GM23338 (cell line): Measurements from ENCODE around the gene LRBA. TPM values are rescaled to one million over a fixed set of nuclear protein-coding genes. Genes with fewer than 3 reads are reported as not detected.
A peak's percentile ranks its signal among the peaks of the same experiment; 100 is the strongest.

Source experiments
- ATAC-seq: fragments of 200-7000 bp; cut with Tn5 transposase; 3 replicates; pipeline ENCODE4 v1.9.1; 2020
- DNase-seq: peaks from one replicate; pipeline ENCODE4 v3.0.0-alpha.2; 2015; ENCODE audit warnings: low spot score
- H2AFZ ChIP-seq: fragments of 200-600 bp; sonication (generic); 2 replicates; pipeline ENCODE4 v1.8.0; 2016; ENCODE audit warnings: antibody characterized with exemption, mild to moderate bottlenecking, moderate library complexity
- H3F3A ChIP-seq: fragments of 200-600 bp; sonication (generic); replicated peaks from 2 replicates; pipeline ENCODE4 v1.8.0; 2017; ENCODE audit warnings: antibody characterized with exemption, mixed run types, low read depth
- H3K27ac ChIP-seq: fragments of 200-600 bp; sonication (generic); 2 replicates; pipeline ENCODE4 v1.6.1; 2016; ENCODE audit warnings: low read depth
- H3K27me3 ChIP-seq: fragments of 200-600 bp; sonication (generic); 2 replicates; pipeline ENCODE4 v1.8.0; 2016; ENCODE audit warnings: mild to moderate bottlenecking, mixed run types, moderate library complexity; ENCODE audit not compliant: insufficient read depth
- H3K36me3 ChIP-seq: fragments of 200-600 bp; sonication (generic); 2 replicates; pipeline ENCODE4 v1.8.0; 2016; ENCODE audit warnings: mild to moderate bottlenecking; ENCODE audit not compliant: insufficient read depth
- H3K4me1 ChIP-seq: fragments of 200-600 bp; sonication (generic); 2 replicates; pipeline ENCODE4 v1.8.0; 2016; ENCODE audit warnings: mild to moderate bottlenecking, moderate library complexity; ENCODE audit not compliant: insufficient read depth
- H3K4me2 ChIP-seq: fragments of 200-600 bp; sonication (generic); 2 replicates; pipeline ENCODE4 v1.7.1; 2017; ENCODE audit warnings: mixed run types
- H3K4me3 ChIP-seq: fragments of 200-600 bp; sonication (generic); 2 replicates; pipeline ENCODE4 v1.6.1; 2016; ENCODE audit warnings: mixed run types
- H3K79me2 ChIP-seq: fragments of 200-600 bp; sonication (generic); replicated peaks from 2 replicates; pipeline ENCODE4 v1.8.0; 2017; ENCODE audit warnings: mild to moderate bottlenecking; ENCODE audit not compliant: insufficient read depth
- H3K9me2 ChIP-seq: fragments of 200-600 bp; sonication (generic); 2 replicates; pipeline ENCODE4 v1.8.0; 2017; ENCODE audit not compliant: insufficient read depth
- H4K20me1 ChIP-seq: fragments of 200-600 bp; sonication (generic); replicated peaks from 2 replicates; pipeline ENCODE4 v1.8.0; 2017; ENCODE audit warnings: mild to moderate bottlenecking; ENCODE audit not compliant: insufficient read depth
- H3K27ac Mint-ChIP-seq: 2 replicates; pipeline ENCODE4 v1.8.0; 2020; ENCODE audit warnings: inconsistent platforms, mild to moderate bottlenecking, moderate library complexity, mixed read lengths
- H3K27me3 Mint-ChIP-seq: 3 replicates; pipeline ENCODE4 v1.8.0; 2022; ENCODE audit warnings: low read depth, mild to moderate bottlenecking, moderate library complexity, mixed read lengths, inconsistent platforms; ENCODE audit not compliant: insufficient read depth, poor library complexity
- H3K36me3 Mint-ChIP-seq: 3 replicates; pipeline ENCODE4 v1.8.0; 2021; ENCODE audit warnings: low read depth, mild to moderate bottlenecking, inconsistent platforms, moderate library complexity, mixed read lengths
- H3K4me1 Mint-ChIP-seq: 3 replicates; pipeline ENCODE4 v1.8.0; 2020; ENCODE audit warnings: mild to moderate bottlenecking, inconsistent platforms, mixed read lengths
- H3K4me3 Mint-ChIP-seq: 3 replicates; pipeline ENCODE4 v1.8.0; 2021; ENCODE audit warnings: moderate library complexity, mild to moderate bottlenecking, inconsistent platforms, mixed read lengths
- H3K9me3 Mint-ChIP-seq: 3 replicates; pipeline ENCODE4 v1.8.0; 2020; ENCODE audit warnings: moderate library complexity, mild to moderate bottlenecking, inconsistent platforms, mixed read lengths
- ETS1 ChIP-seq: IDR thresholded peaks from 2 replicates; pipeline ENCODE4 v1.6.1; 2016; ENCODE audit warnings: antibody characterized with exemption
- EZH2phosphoT487 ChIP-seq: fragments of 200-600 bp; sonication (generic); IDR thresholded peaks from one replicate; pipeline ENCODE4 v1.8.1; 2018; ENCODE audit warnings: antibody characterized with exemption; ENCODE audit not compliant: unreplicated experiment
- JUNB ChIP-seq: IDR thresholded peaks from one replicate; pipeline ENCODE4 v1.6.1; 2016; ENCODE audit warnings: antibody characterized with exemption; ENCODE audit not compliant: unreplicated experiment
- NANOG ChIP-seq: IDR thresholded peaks from 2 replicates; pipeline ENCODE4 v1.6.1; 2016; ENCODE audit warnings: antibody characterized with exemption, borderline replicate concordance
- POLR2AphosphoS5 ChIP-seq: IDR thresholded peaks from 2 replicates; pipeline ENCODE4 v1.6.1; 2016; ENCODE audit warnings: antibody characterized with exemption, low read depth
- STAT1 ChIP-seq: IDR thresholded peaks from one replicate; pipeline ENCODE4 v1.6.1; 2016; ENCODE audit warnings: antibody characterized with exemption; ENCODE audit not compliant: unreplicated experiment
- polyA plus RNA-seq: library from polyadenylated mRNA; unstranded; fragments of >200 nt; fragmentation: Nextera tagmentation; extraction: Ambion mirVana; gene quantifications from 2 replicates; pipeline ENCODE4 v1.2.1, GENCODE V29; 2016
- total RNA-seq: library from RNA; depleted of rRNA; stranded (reverse); fragments of >200 nt; shearing (Covaris generic); gene quantifications from 2 replicates; pipeline ENCODE4 v1.2.3, GENCODE V29; 2014
- TF ChIP-seq, protein P1 (sequence below): IDR thresholded peaks from one replicate; pipeline ENCODE4 v1.6.1; 2018; ENCODE audit warnings: antibody characterized with exemption; ENCODE audit not compliant: unreplicated experiment
- TF ChIP-seq, protein P2 (sequence below): fragments of 250-450 bp; sonication (Bioruptor Pico); IDR thresholded peaks from 2 replicates; pipeline ENCODE4 v1.5.0; 2020; ENCODE audit warnings: mild to moderate bottlenecking, moderate library complexity

LRBA gene
- total and polyA plus RNA-seq, 2 experiments from 2014 or later = 23.3 to 126 TPM

DNA sequence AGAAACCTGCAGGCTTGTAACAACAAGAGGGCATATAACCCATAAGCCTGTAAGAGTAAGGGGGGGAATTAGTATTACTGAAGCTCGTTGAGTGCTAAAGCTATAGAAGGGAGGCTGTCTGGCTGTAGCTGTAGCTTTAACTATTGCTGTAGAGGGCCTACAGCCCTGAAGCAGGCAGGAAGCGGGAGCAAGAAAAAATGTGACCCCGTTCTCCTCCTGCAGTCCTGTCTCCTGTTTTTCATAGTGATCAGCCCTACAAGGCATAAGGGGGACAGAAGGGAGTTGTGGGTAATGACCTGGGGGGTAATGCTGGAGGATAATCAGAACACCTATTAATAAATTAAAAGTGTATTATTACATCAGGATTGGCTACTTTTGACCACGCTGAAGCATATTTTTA, 640.1 kb downstream of the LRBA start:
- H3K79me2 ChIP-seq = no peaks in the 10 kb centered on the region
- TF ChIP-seq EZH2phosphoT487 (no peak), NANOG (no peak), STAT1 (no peak), ETS1 (no peak), JUNB (no peak), POLR2AphosphoS5 (no peak)
- TF ChIP-seq, protein P1, sequence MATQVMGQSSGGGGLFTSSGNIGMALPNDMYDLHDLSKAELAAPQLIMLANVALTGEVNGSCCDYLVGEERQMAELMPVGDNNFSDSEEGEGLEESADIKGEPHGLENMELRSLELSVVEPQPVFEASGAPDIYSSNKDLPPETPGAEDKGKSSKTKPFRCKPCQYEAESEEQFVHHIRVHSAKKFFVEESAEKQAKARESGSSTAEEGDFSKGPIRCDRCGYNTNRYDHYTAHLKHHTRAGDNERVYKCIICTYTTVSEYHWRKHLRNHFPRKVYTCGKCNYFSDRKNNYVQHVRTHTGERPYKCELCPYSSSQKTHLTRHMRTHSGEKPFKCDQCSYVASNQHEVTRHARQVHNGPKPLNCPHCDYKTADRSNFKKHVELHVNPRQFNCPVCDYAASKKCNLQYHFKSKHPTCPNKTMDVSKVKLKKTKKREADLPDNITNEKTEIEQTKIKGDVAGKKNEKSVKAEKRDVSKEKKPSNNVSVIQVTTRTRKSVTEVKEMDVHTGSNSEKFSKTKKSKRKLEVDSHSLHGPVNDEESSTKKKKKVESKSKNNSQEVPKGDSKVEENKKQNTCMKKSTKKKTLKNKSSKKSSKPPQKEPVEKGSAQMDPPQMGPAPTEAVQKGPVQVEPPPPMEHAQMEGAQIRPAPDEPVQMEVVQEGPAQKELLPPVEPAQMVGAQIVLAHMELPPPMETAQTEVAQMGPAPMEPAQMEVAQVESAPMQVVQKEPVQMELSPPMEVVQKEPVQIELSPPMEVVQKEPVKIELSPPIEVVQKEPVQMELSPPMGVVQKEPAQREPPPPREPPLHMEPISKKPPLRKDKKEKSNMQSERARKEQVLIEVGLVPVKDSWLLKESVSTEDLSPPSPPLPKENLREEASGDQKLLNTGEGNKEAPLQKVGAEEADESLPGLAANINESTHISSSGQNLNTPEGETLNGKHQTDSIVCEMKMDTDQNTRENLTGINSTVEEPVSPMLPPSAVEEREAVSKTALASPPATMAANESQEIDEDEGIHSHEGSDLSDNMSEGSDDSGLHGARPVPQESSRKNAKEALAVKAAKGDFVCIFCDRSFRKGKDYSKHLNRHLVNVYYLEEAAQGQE = no peak
- TF ChIP-seq, protein P2, sequence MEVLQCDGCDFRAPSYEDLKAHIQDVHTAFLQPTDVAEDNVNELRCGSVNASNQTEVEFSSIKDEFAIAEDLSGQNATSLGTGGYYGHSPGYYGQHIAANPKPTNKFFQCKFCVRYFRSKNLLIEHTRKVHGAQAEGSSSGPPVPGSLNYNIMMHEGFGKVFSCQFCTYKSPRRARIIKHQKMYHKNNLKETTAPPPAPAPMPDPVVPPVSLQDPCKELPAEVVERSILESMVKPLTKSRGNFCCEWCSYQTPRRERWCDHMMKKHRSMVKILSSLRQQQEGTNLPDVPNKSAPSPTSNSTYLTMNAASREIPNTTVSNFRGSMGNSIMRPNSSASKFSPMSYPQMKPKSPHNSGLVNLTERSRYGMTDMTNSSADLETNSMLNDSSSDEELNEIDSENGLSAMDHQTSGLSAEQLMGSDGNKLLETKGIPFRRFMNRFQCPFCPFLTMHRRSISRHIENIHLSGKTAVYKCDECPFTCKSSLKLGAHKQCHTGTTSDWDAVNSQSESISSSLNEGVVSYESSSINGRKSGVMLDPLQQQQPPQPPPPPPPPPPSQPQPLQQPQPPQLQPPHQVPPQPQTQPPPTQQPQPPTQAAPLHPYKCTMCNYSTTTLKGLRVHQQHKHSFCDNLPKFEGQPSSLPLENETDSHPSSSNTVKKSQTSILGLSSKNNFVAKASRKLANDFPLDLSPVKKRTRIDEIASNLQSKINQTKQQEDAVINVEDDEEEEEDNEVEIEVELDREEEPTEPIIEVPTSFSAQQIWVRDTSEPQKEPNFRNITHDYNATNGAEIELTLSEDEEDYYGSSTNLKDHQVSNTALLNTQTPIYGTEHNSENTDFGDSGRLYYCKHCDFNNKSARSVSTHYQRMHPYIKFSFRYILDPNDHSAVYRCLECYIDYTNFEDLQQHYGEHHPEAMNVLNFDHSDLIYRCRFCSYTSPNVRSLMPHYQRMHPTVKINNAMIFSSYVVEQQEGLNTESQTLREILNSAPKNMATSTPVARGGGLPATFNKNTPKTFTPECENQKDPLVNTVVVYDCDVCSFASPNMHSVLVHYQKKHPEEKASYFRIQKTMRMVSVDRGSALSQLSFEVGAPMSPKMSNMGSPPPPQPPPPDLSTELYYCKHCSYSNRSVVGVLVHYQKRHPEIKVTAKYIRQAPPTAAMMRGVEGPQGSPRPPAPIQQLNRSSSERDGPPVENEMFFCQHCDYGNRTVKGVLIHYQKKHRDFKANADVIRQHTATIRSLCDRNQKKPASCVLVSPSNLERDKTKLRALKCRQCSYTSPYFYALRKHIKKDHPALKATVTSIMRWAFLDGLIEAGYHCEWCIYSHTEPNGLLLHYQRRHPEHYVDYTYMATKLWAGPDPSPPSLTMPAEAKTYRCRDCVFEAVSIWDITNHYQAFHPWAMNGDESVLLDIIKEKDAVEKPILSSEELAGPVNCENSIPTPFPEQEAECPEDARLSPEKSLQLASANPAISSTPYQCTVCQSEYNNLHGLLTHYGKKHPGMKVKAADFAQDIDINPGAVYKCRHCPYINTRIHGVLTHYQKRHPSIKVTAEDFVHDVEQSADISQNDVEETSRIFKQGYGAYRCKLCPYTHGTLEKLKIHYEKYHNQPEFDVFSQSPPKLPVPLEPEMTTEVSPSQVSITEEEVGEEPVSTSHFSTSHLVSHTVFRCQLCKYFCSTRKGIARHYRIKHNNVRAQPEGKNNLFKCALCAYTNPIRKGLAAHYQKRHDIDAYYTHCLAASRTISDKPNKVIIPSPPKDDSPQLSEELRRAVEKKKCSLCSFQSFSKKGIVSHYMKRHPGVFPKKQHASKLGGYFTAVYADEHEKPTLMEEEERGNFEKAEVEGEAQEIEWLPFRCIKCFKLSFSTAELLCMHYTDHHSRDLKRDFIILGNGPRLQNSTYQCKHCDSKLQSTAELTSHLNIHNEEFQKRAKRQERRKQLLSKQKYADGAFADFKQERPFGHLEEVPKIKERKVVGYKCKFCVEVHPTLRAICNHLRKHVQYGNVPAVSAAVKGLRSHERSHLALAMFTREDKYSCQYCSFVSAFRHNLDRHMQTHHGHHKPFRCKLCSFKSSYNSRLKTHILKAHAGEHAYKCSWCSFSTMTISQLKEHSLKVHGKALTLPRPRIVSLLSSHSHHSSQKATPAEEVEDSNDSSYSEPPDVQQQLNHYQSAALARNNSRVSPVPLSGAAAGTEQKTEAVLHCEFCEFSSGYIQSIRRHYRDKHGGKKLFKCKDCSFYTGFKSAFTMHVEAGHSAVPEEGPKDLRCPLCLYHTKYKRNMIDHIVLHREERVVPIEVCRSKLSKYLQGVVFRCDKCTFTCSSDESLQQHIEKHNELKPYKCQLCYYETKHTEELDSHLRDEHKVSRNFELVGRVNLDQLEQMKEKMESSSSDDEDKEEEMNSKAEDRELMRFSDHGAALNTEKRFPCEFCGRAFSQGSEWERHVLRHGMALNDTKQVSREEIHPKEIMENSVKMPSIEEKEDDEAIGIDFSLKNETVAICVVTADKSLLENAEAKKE (CRISPR knock-in tag) = no peak
- Mint-ChIP-seq H3K4me1 (no peaks in the 10 kb centered on the region), H3K9me3 (no peaks in the 10 kb centered on the region), H3K27me3 (peaks cover 7% of the 10 kb centered on the region), H3K27ac (no peak overlapping the region), H3K36me3 (peaks cover 3% of the 10 kb centered on the region; the same call in 1 of the 3 replicates), H3K4me3 (no peak overlapping the region)
- H2AFZ ChIP-seq = no peak overlapping the region
- H4K20me1 ChIP-seq = no peaks in the 10 kb centered on the region
- no peaks in the 10 kb centered on the region for H3F3A ChIP-seq
- no peak overlapping the region for H3K4me2 ChIP-seq
- no peak overlapping the region for H3K4me3 ChIP-seq
- H3K9me2 ChIP-seq = no peaks in the 10 kb centered on the region
- DNase-seq (peak; percentile 11), ATAC-seq (no peak; the same call in 2 of the 3 replicates)
- H3K4me1 ChIP-seq = no peaks in the 10 kb centered on the region
- H3K27ac ChIP-seq = no peak overlapping the region
- peaks cover 6% of the 10 kb centered on the region; the same call in 1 of the 2 replicates for H3K27me3 ChIP-seq
- H3K36me3 ChIP-seq = no peaks in the 10 kb centered on the region
